GM13976 (cell line): ENCODE data around the gene GATA2.

Source experiments
- DNase-seq: peaks from one replicate; pipeline ENCODE4 v3.0.0; 2012; ENCODE audit warnings: low spot score
- CTCF ChIP-seq: IDR thresholded peaks from 2 replicates; pipeline ENCODE4 v1.5.1; 2012; ENCODE audit warnings: borderline replicate concordance, mild to moderate bottlenecking; ENCODE audit not compliant: insufficient read depth; ENCODE audit errors: extremely low read depth, missing control alignments, control extremely low read depth
- in situ Hi-C: fragments of 300-500 bp; cut with MboI; formaldehyde crosslinking; loops from one replicate; pipeline ENCODE4 v1.12.0; 2022; ENCODE audit warnings: low sequenced_read_pairs, mixed read lengths, inconsistent platforms; ENCODE audit not compliant: unreplicated experiment

The GATA2 gene

GRCh38 chr3:128432301-128432970, 60.6 kb downstream of the GATA2 start:
- DNase-seq = no peak
- no peak for TF ChIP-seq CTCF
- in situ Hi-C loops = no loop called here

DNA sequence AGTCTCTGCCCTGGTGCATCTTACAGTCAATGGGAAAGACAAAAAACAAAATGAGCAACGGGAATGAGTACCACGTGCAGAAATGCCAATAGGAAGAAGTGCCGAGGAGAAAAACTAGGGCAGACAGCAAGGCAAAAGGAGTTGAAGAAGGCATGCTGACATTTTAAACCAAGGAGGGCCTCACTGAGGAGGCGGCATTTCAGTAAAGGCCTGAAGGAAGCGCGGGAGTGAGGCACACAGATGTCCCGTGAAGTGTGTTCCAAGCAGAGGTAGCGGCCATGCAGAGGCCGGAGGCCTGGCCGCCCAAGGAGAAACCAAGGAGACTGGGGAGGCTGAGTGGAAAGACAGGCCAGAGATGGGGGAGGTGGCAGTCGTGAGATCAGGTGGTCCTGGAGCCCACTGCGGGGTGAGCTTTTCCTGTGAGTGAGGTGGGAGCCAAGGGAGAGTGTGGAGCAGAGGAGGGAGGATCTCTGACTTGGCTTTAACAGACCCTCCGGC, 61.1 kb downstream of the GATA2 start:
- in situ Hi-C loops = no loop called here
- no peak for DNase-seq
- no peak for TF ChIP-seq CTCF

GRCh38 chr3:128430731-128431130, 62.3 kb downstream of the GATA2 start:
- in situ Hi-C loops = no loop called here
- TF ChIP-seq CTCF = no peak
- DNase-seq = no peak

- no peak for TF ChIP-seq CTCF
- DNase-seq = no peak
- in situ Hi-C loops = no loop called here
Observed at GRCh38 chr3:128430301-128430700, 62.7 kb downstream of the GATA2 start.

GRCh38 chr3:128429751-128430150, 63.2 kb downstream of the GATA2 start:
- TF ChIP-seq CTCF = no peak
- DNase-seq = no peak
- in situ Hi-C loops = loop anchor here (10.0 kb wide), 1 partner anchor 65 kb away; the partner anchor contains the start of gene GATA2
